H9 (cell line): Measurements from ENCODE around the gene TK2. TPM values are rescaled to one million over a fixed set of nuclear protein-coding genes. Genes with fewer than 3 reads are reported as not detected.

ENCODE experiments used
- DNase-seq: peaks from one replicate; pipeline ENCODE4 v3.0.0-alpha.2; 2017
- H2AFZ ChIP-seq: one replicate; pipeline ENCODE4 v1.6.1; 2013; ENCODE audit warnings: mild to moderate bottlenecking, low read length, control low read depth, moderate library complexity
- H2AK5ac ChIP-seq: 2 replicates; pipeline ENCODE4 v1.6.1; 2013; ENCODE audit warnings: low read length, control low read depth, mixed read lengths; ENCODE audit not compliant: insufficient read length
- H2BK120ac ChIP-seq: one replicate; pipeline ENCODE4 v1.6.1; 2013; ENCODE audit warnings: low read depth, mild to moderate bottlenecking, low read length, control low read depth, inconsistent platforms; ENCODE audit not compliant: poor library complexity, severe bottlenecking
- H2BK12ac ChIP-seq: 2 replicates; pipeline ENCODE4 v1.6.1; 2013; ENCODE audit warnings: low read length, control low read depth, mixed read lengths, low read depth; ENCODE audit not compliant: insufficient read length
- H2BK15ac ChIP-seq: 2 replicates; pipeline ENCODE4 v1.6.1; 2013; ENCODE audit warnings: low read depth, low read length, control low read depth
- H2BK20ac ChIP-seq: one replicate; pipeline ENCODE4 v1.6.1; 2013; ENCODE audit warnings: low read depth, mild to moderate bottlenecking, low read length, control low read depth, inconsistent platforms; ENCODE audit not compliant: poor library complexity, severe bottlenecking
- H2BK5ac ChIP-seq: 2 replicates; pipeline ENCODE4 v1.6.1; 2013; ENCODE audit warnings: low read length, control low read depth, mixed read lengths; ENCODE audit not compliant: insufficient read length
- H3K14ac ChIP-seq: 2 replicates; pipeline ENCODE4 v1.6.1; 2013; ENCODE audit warnings: low read length, control low read depth; ENCODE audit not compliant: insufficient read depth
- H3K18ac ChIP-seq: 2 replicates; pipeline ENCODE4 v1.6.1; 2013; ENCODE audit warnings: low read depth, mild to moderate bottlenecking, mixed read lengths, low read length, control low read depth; ENCODE audit not compliant: insufficient read length
- H3K23ac ChIP-seq: 2 replicates; pipeline ENCODE4 v1.6.1; 2013; ENCODE audit warnings: low read length, control low read depth, mixed read lengths, low read depth; ENCODE audit not compliant: insufficient read length
- H3K23me2 ChIP-seq: 2 replicates; pipeline ENCODE4 v1.6.1; 2013; ENCODE audit warnings: low read depth, mild to moderate bottlenecking, mixed read lengths, low read length, control low read depth; ENCODE audit not compliant: insufficient read length, poor library complexity, severe bottlenecking
- H3K27ac ChIP-seq: 2 replicates; pipeline ENCODE4 v1.5.1; 2013; ENCODE audit warnings: low read length, control low read depth, mixed read lengths, low read depth; ENCODE audit not compliant: insufficient read length
- H3K27me3 ChIP-seq: 2 replicates; pipeline ENCODE4 v1.6.1; 2013; ENCODE audit warnings: low read length, control low read depth, inconsistent platforms; ENCODE audit not compliant: insufficient read depth
- H3K4ac ChIP-seq: 2 replicates; pipeline ENCODE4 v1.6.1; 2013; ENCODE audit warnings: low read depth, mild to moderate bottlenecking, control low read depth, inconsistent platforms, low read length, moderate library complexity
- H3K4me1 ChIP-seq: 2 replicates; pipeline ENCODE4 v1.6.1; 2013; ENCODE audit warnings: low read length, control low read depth, inconsistent platforms; ENCODE audit not compliant: insufficient read depth
- H3K4me2 ChIP-seq: 2 replicates; pipeline ENCODE4 v1.6.1; 2013; ENCODE audit warnings: low read length, control low read depth, mixed read lengths; ENCODE audit not compliant: insufficient read length, insufficient read depth
- H3K56ac ChIP-seq: 2 replicates; pipeline ENCODE4 v1.6.1; 2013; ENCODE audit warnings: low read depth, mild to moderate bottlenecking, mixed read lengths, low read length, control low read depth; ENCODE audit not compliant: insufficient read length
- H3K79me1 ChIP-seq: 2 replicates; pipeline ENCODE4 v1.6.1; 2013; ENCODE audit warnings: low read depth, mild to moderate bottlenecking, moderate library complexity, low read length, control low read depth, inconsistent platforms; ENCODE audit not compliant: insufficient read depth, poor library complexity, severe bottlenecking
- H3K79me2 ChIP-seq: 2 replicates; pipeline ENCODE4 v1.6.1; 2013; ENCODE audit warnings: low read length, control low read depth, inconsistent platforms; ENCODE audit not compliant: insufficient read depth
- H3K9ac ChIP-seq: 2 replicates; pipeline ENCODE4 v1.6.1; 2013; ENCODE audit warnings: low read length, control low read depth, mixed read lengths; ENCODE audit not compliant: insufficient read length; ENCODE audit errors: extremely low read depth
- H3K9me3 ChIP-seq: one replicate; pipeline ENCODE4 v1.6.1; 2013; ENCODE audit warnings: low read depth, low read length, inconsistent platforms; ENCODE audit not compliant: control insufficient read depth
- H3T11ph ChIP-seq: one replicate; pipeline ENCODE4 v1.6.1; 2013; ENCODE audit warnings: mild to moderate bottlenecking, low read length, control low read depth, inconsistent platforms
- H4K20me1 ChIP-seq: one replicate; pipeline ENCODE4 v1.6.1; 2013; ENCODE audit not compliant: control insufficient read depth, insufficient read length, insufficient read depth
- H4K5ac ChIP-seq: 2 replicates; pipeline ENCODE4 v1.6.1; 2013; ENCODE audit warnings: low read depth, mild to moderate bottlenecking, mixed read lengths, low read length, control low read depth; ENCODE audit not compliant: insufficient read length
- H4K8ac ChIP-seq: replicated peaks from 2 replicates; pipeline ENCODE4 v1.6.1; 2013; ENCODE audit warnings: low read length, control low read depth, mixed read lengths, low read depth; ENCODE audit not compliant: insufficient read length
- H4K91ac ChIP-seq: 2 replicates; pipeline ENCODE4 v1.6.1; 2013; ENCODE audit warnings: low read depth, mild to moderate bottlenecking, moderate library complexity, mixed read lengths, low read length, control low read depth; ENCODE audit not compliant: insufficient read length
- H3K27ac Mint-ChIP-seq, 3 experiments: 2 replicates in 2 of 3; 3 replicates in 1 of 3; pipeline ENCODE4 v1.8.0; 2020 to 2021; ENCODE audit warnings: mixed read lengths in 3 of 3, mild to moderate bottlenecking in 1 of 3, moderate library complexity in 1 of 3
- H3K27me3 Mint-ChIP-seq: 2 replicates; pipeline ENCODE4 v1.8.0; 2021; ENCODE audit warnings: low read depth, mild to moderate bottlenecking, moderate library complexity, mixed read lengths
- H3K36me3 Mint-ChIP-seq, 3 experiments: 2 replicates in 2 of 3; 3 replicates in 1 of 3; pipeline ENCODE4 v1.8.0; 2020 to 2021; ENCODE audit warnings: low read depth in 3 of 3, mixed read lengths in 3 of 3; ENCODE audit not compliant: insufficient read depth in 1 of 3
- H3K4me1 Mint-ChIP-seq, 2 experiments: 2 replicates each; pipeline ENCODE4 v1.8.0; 2020; ENCODE audit warnings: mixed read lengths in 2 of 2
- H3K4me3 Mint-ChIP-seq, 2 experiments: 2 replicates in 1 of 2; 3 replicates in 1 of 2; pipeline ENCODE4 v1.8.0; 2020 to 2021; ENCODE audit warnings: mild to moderate bottlenecking in 2 of 2, mixed read lengths in 2 of 2, moderate library complexity in 1 of 2
- H3K9me3 Mint-ChIP-seq, 2 experiments: 2 replicates in 1 of 2; 3 replicates in 1 of 2; pipeline ENCODE4 v1.8.0; 2020; ENCODE audit warnings: mild to moderate bottlenecking in 2 of 2, mixed read lengths in 2 of 2, moderate library complexity in 1 of 2
- WGBS: extraction: QIAGEN DNeasy Blood & Tissue Kit; methylation state at CpG from one replicate; pipeline ENCODE4 v1.1.7; 2013; ENCODE audit warnings: missing lambda C conversion rate, low lambda C conversion rate, mixed read lengths; ENCODE audit not compliant: insufficient read length; ENCODE audit errors: extremely low coverage; 5-methylcytosine and 5-hydroxymethylcytosine counted together
- total RNA-seq: library from RNA; stranded (reverse); gene quantifications from 2 replicates; pipeline ENCODE4 v1.2.1, GENCODE V29; 2021
- TF ChIP-seq, protein P1 (sequence below): fragments of 200-600 bp; sonication (generic); conservative IDR thresholded peaks from 3 replicates; pipeline ENCODE4 v1.8.0; 2021; ENCODE audit warnings: antibody characterized with exemption, mild to moderate bottlenecking

Gene TK2
- total RNA-seq, 1 experiment from 2014 or later = 5.2 TPM

DNA sequence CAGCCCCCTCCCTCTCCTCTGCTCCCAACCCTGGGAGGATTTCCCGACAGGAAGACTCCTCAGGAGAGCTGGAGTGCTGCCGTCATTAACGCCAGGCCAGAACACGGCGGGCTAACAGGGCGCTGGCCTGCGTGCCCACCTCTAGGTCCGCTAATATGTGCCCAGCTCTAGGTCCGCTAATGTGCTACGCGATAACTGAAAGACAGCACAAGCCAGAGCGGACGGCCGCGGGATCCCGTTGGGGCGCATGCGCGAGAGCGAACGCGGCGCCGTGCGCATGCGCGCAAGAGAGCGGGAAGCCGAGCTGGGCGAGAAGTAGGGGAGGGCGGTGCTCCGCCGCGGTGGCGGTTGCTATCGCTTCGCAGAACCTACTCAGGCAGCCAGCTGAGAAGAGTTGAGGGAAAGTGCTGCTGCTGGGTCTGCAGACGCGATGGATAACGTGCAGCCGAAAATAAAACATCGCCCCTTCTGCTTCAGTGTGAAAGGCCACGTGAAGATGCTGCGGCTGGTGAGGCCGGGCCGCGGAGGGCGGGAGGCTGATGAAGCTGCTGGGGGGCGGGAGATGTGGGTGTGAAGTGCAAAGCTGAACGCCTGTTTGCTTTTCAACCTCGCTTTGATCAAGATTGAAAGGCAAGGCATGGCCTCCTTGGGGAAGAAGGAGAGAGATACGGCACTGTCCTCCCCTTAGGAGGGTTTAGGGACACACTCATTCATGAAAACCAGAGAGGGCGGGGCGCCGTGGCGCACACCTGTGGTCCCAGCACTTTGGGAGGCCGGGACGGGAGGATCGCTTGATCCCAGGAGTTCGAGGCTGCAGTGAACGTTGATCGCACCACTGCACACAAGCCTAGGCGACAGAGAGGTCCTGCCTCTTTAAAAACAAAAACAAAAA, 2.6 kb upstream of the TK2 start, which contains the start of gene CKLF:
Gene CKLF (plus strand): TSS at position 291 of the 892 bp plus-strand sequence. CDS start 140 bp downstream, at position 431.
- Histone ChIP-seq H3K4me2 (peak within 1 kb of the TSS; percentile 69), H3K23me2 (peaks cover 12% of the 10 kb centered on the region), H2BK15ac (no peak within 1 kb of the TSS), H3K9me3 (no peaks in the 10 kb centered on the region), H3T11ph (no peak within 1 kb of the TSS), H3K27ac (no peak within 1 kb of the TSS), H2AFZ (no peak within 1 kb of the TSS), H2BK20ac (no peak within 1 kb of the TSS), H2BK5ac (no peak within 1 kb of the TSS), H4K8ac (peak within 1 kb of the TSS; percentile 52), H3K79me2 (no peaks in the 10 kb centered on the region), H3K4me1 (no peaks in the 10 kb centered on the region), H3K14ac (peak within 1 kb of the TSS; percentile 95), H3K79me1 (no peaks in the 10 kb centered on the region), H3K18ac (peak within 1 kb of the TSS; percentile 96), H4K91ac (no peak within 1 kb of the TSS), H3K9ac (peak within 1 kb of the TSS; percentile 59), H3K56ac (no peak within 1 kb of the TSS), H2AK5ac (no peak within 1 kb of the TSS), H3K4ac (no peak within 1 kb of the TSS), H3K27me3 (no peaks in the 10 kb centered on the region; the same call in 1 of the 2 replicates), H3K23ac (no peak within 1 kb of the TSS), H4K20me1 (no peaks in the 10 kb centered on the region), H2BK120ac (no peak within 1 kb of the TSS), H4K5ac (no peak within 1 kb of the TSS), H2BK12ac (no peak within 1 kb of the TSS)
- no CpG with 5 or more reads among the region's 63 CpGs for WGBS
- peaks cover 3 to 5% of the 10 kb centered on the region in 2 experiments; a peak in 2 of 5 replicates for H3K9me3 Mint-ChIP-seq
- TF ChIP-seq, protein P1, sequence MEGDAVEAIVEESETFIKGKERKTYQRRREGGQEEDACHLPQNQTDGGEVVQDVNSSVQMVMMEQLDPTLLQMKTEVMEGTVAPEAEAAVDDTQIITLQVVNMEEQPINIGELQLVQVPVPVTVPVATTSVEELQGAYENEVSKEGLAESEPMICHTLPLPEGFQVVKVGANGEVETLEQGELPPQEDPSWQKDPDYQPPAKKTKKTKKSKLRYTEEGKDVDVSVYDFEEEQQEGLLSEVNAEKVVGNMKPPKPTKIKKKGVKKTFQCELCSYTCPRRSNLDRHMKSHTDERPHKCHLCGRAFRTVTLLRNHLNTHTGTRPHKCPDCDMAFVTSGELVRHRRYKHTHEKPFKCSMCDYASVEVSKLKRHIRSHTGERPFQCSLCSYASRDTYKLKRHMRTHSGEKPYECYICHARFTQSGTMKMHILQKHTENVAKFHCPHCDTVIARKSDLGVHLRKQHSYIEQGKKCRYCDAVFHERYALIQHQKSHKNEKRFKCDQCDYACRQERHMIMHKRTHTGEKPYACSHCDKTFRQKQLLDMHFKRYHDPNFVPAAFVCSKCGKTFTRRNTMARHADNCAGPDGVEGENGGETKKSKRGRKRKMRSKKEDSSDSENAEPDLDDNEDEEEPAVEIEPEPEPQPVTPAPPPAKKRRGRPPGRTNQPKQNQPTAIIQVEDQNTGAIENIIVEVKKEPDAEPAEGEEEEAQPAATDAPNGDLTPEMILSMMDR = no peak
- peak within 1 kb of the TSS; percentile 66 to 70 for H3K4me3 Mint-ChIP-seq
- DNase-seq = peak; percentile 89
- H3K27ac Mint-ChIP-seq = peak within 1 kb of the TSS in 1 of 3 experiments; percentile 22; a peak in 1 of 7 replicates
- H3K4me1 Mint-ChIP-seq = peaks cover 13 to 19% of the 10 kb centered on the region in 2 experiments
- H3K27me3 Mint-ChIP-seq = peaks cover 19% of the 10 kb centered on the region
- peaks cover 2 to 11% (median 4%) of the 10 kb centered on the region in 3 experiments; a peak in 5 of 7 replicates for H3K36me3 Mint-ChIP-seq
